Heart right ventricle (tissue), 16 donors: ENCODE results near the gene SLC39A2. TPM values are rescaled to one million over a fixed set of nuclear protein-coding genes. Genes with fewer than 3 reads are reported as not detected.

Experiments
- ATAC-seq, 8 donors: fragments of 200-7000 bp; cut with Tn5 transposase; one replicate each; pipeline ENCODE4 v1.9.1; 2020; ENCODE audit warnings: mild to moderate bottlenecking in 8 of 8, moderate library complexity in 8 of 8, moderate number of reproducible peaks in 1 of 8
- DNase-seq, 2 donors: peaks; one replicate each; pipeline ENCODE4 v3.0.0-alpha.2; 2020
- H3K27ac ChIP-seq, 10 donors: fragments of 200-600 bp; sonication (generic) in 2 of 10; one replicate each; pipeline versions ENCODE4 v1.5.0 to v1.8.0; 2020 to 2022; ENCODE audit warnings: mild to moderate bottlenecking in 3 of 10
- H3K27me3 ChIP-seq, 7 donors: fragments of 200-600 bp; one replicate each; pipeline ENCODE4 v1.8.0; 2021 to 2022; ENCODE audit warnings: mild to moderate bottlenecking in 2 of 7
- H3K36me3 ChIP-seq, 9 donors: fragments of 200-600 bp; sonication (generic) in 1 of 9; one replicate each; pipeline versions ENCODE4 v1.5.0 to v1.8.0; 2020 to 2022; ENCODE audit warnings: mild to moderate bottlenecking in 2 of 9
- H3K4me1 ChIP-seq, 9 donors: fragments of 200-600 bp; sonication (generic) in 1 of 9; one replicate each; pipeline versions ENCODE4 v1.5.0 to v1.8.0; 2020 to 2022; ENCODE audit warnings: mild to moderate bottlenecking in 4 of 9
- H3K4me3 ChIP-seq, 10 donors: fragments of 200-600 bp; sonication (generic) in 2 of 10; one replicate each; pipeline versions ENCODE4 v1.5.0 to v1.8.0; 2020 to 2022; ENCODE audit warnings: mild to moderate bottlenecking in 7 of 10, moderate library complexity in 2 of 10
- H3K9me3 ChIP-seq, 11 donors: fragments of 200-600 bp in 10 of 11; sonication (generic) in 2 of 11; one replicate each; pipeline versions ENCODE4 v1.5.0 to v1.8.0; 2013 to 2022; ENCODE audit warnings: mild to moderate bottlenecking in 2 of 11, control low read depth in 1 of 11, moderate library complexity in 1 of 11
- CTCF ChIP-seq, 9 donors: fragments of 200-600 bp; sonication (generic) in 2 of 9; IDR thresholded peaks; one replicate each; pipeline versions ENCODE4 v1.5.0 to v1.8.0; 2021 to 2022; ENCODE audit warnings: antibody characterized with exemption in 9 of 9, mild to moderate bottlenecking in 5 of 9, moderate library complexity in 1 of 9
- WGBS, 2 donors: extraction: QIAGEN DNeasy Blood & Tissue Kit; methylation state at CpG; one replicate each; pipeline ENCODE4 v1.1.7; 2013; ENCODE audit warnings: inconsistent platforms in 1 of 2; 5-methylcytosine and 5-hydroxymethylcytosine counted together
- intact Hi-C, 10 donors: fragments of 100-400 bp; cut with DNase I; formaldehyde crosslinking; loops; one replicate each; pipeline versions ENCODE4 v1.11.1 to v1.14.2; 2022
- polyA plus RNA-seq, 2 donors: library from polyadenylated mRNA; stranded (reverse); fragments of 200-250 nt; gene quantifications; one replicate each; pipeline ENCODE4 v1.2.3, GENCODE V29; 2013
- total RNA-seq, 10 donors: library from RNA; stranded (reverse); fragmentation: NEBNext Ultra II Directional in 3 of 10; extraction: Animal tissue kit (Norgen Biotek cat#: 25700) in 3 of 10; gene quantifications; one replicate each; pipeline versions ENCODE4 v1.2.1 to v1.2.4, GENCODE V29; 2021 to 2023
- donor health status: Arrhythmogenic right ventricular cardiomyopathy.
- donor health status: ischemic (EF 13 %, LVEDD 7.1; RV severe dilation, severe dysfunction).
- donor health status: healthy with polysubstance abuse.
- donor health status: DM: no; HTN: yes; CAD: no.
- donor health status: DM: no; HTN: no; CAD: no.
- donor health status: ischemic (EF 25% LVEDD 6.9; RV normal size, moderate dysfunction).
- donor health status: ischemic (EF 25% LVEDD 5.7; RV mildly dilated, moderate dysfunction).
- donor health status: healthy.
- donor health status: DM: yes; HTN: yes; CAD: no.
- donor health status: Ischemic cardiomyopathy.
- donor health status: ischemic (EF 35%, LVEDD 5.7; RV mildly dilated, moderate dysfunction).
- donor health status: nonischemic (EF 11% LVEDD 7.7; RV severe dilation, severe dysfunction).
- donor health status: DM: yes; HTN: yes; CAD: no.
- donor health status: PGD.
- donor health status: ischemic (EF 29% LVEDD 5.4; RV normal size, mild dysfunction).
- donor health status: nonischemic (EF 23%, LVEDD 6.1; RV moderate dilation, normal function).

The SLC39A2 gene
- total and polyA plus RNA-seq, 12 donors, result not detected

DNA sequence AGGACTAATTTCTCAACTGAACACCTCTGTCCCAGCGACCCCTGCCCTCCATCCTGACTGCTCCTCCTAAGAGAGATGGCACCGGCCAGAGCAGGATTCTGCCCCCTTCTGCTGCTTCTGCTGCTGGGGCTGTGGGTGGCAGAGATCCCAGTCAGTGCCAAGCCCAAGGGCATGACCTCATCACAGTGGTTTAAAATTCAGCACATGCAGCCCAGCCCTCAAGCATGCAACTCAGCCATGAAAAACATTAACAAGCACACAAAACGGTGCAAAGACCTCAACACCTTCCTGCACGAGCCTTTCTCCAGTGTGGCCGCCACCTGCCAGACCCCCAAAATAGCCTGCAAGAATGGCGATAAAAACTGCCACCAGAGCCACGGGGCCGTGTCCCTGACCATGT lies 43.8 kb downstream of the SLC39A2 start:
- peaks cover 13 to 50% (median 44%) of the 10 kb centered on the region in 9 donors for H3K4me1 ChIP-seq
- no peaks in the 10 kb centered on the region for H3K36me3 ChIP-seq
- peak overlapping the region in 5 of 10 donors; percentile 6 to 67 (median 49) for H3K27ac ChIP-seq
- H3K4me3 ChIP-seq, result no peak overlapping the region
- TF ChIP-seq CTCF (IDR thresholded peaks at IDR 0.05), result no peak
- H3K9me3 ChIP-seq, result no peaks in the 10 kb centered on the region
- H3K27me3 ChIP-seq, result peaks cover 0 to 7% (median 0%) of the 10 kb centered on the region in 7 donors
- ATAC-seq, result peak in 1 of 8 donors; percentile 19
- DNase-seq, result no peak
- intact Hi-C loops, result loop anchor here in 4 of 10 donors (5.0 to 10.0 kb wide), 5 partner anchors 36 to 346 kb away; no protein-coding TSS in a partner anchor
- WGBS, 2 donors, result 35 to 44% methylated on average over 8 of the region's 8 CpGs

- Histone ChIP-seq H3K4me1 (peaks cover 13 to 50% (median 40%) of the 10 kb centered on the region in 9 donors), H3K36me3 (no peaks in the 10 kb centered on the region), H3K4me3 (no peak overlapping the region), H3K27ac (peak overlapping the region in 8 of 10 donors; percentile 6 to 67 (median 30)), H3K9me3 (no peaks in the 10 kb centered on the region), H3K27me3 (peaks cover 0 to 7% (median 0%) of the 10 kb centered on the region in 7 donors)
- DNase-seq, result no peak
- intact Hi-C loops, result loop anchor here in 4 of 10 donors (5.0 to 10.0 kb wide), 5 partner anchors 36 to 346 kb away; no protein-coding TSS in a partner anchor
- TF ChIP-seq CTCF (IDR thresholded peaks at IDR 0.05), result no peak
- ATAC-seq, result peak in 2 of 8 donors; percentile 5 to 39
- WGBS, 2 donors, result 27 to 29% methylated on average over 2 of the region's 2 CpGs
Observed at GRCh38 chr14:21043387-21043973, 44.4 kb downstream of the SLC39A2 start.

DNA sequence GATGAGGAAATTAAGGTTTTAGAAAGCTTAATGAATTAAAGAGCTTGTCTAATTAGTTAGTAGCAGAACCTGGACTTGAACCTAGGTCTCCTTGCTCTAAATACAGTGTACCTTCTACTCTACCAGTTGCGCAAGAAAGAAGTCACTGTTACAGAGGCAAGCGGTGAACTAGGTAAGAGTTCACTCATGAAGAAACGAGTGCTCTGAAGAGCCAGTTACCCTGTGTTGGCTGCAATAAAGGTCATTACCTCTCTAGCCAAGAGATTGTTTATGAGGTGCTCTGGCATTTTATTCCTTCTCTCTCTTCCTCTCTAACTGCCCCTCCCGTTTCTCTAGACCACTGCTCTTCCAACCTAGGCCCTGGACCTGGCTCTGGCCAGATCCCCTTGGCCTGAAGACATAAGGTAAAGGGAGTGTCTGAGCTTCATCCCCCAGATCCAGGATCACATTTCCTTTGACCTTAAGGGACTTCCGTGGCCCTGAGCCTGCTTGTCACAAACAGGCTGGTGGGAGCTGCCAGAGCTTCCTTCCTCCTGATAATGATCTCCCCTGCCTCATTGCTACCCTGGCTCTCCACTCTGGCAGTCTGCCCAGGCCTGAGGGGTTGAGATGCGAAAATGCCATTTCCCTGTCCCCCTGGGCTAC lies 45.0 kb downstream of the SLC39A2 start:
- ATAC-seq, result peak in 6 of 8 donors; percentile 8 to 57 (median 38)
- no peaks in the 10 kb centered on the region for H3K36me3 ChIP-seq
- no peaks in the 10 kb centered on the region for H3K9me3 ChIP-seq
- H3K4me3 ChIP-seq, result no peak overlapping the region
- peak in 1 of 2 donors; percentile 58 for DNase-seq
- WGBS, 2 donors, result 24 to 35% methylated on average over 6 of the region's 6 CpGs
- peaks cover 0 to 7% (median 0%) of the 10 kb centered on the region in 7 donors for H3K27me3 ChIP-seq
- peak overlapping the region in 7 of 10 donors; percentile 6 to 67 (median 30) for H3K27ac ChIP-seq
- intact Hi-C loops, result loop anchor here in 4 of 10 donors (5.0 to 10.0 kb wide), 5 partner anchors 37 to 347 kb away; no protein-coding TSS in a partner anchor
- no peak for TF ChIP-seq CTCF (IDR thresholded peaks at IDR 0.05)
- H3K4me1 ChIP-seq, result peaks cover 13 to 50% (median 38%) of the 10 kb centered on the region in 9 donors

DNA sequence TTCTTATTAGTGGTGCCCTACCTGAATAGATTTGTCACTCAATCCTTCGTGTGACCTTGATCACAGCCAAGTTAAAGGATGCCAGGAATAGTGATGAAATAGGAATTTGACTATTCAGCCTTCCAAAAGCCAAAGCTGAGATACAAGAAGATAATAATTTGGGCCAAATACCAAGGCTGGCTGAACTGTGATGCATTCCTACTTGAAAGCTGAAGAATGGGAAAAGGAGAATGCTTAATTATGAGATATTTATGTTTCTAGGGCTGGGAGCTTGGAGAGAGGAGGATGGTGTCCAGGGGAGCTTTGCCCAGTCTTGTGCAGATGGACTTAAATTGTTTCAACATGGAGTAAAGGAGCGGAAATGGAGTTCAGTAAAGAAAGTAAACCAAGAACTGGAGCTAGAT lies 48.3 kb downstream of the SLC39A2 start:
- ATAC-seq, result no peak
- Histone ChIP-seq H3K9me3 (no peaks in the 10 kb centered on the region), H3K4me3 (no peak overlapping the region), H3K36me3 (no peaks in the 10 kb centered on the region), H3K27me3 (peaks cover 0 to 7% (median 0%) of the 10 kb centered on the region in 7 donors), H3K27ac (peak overlapping the region in 1 of 10 donors; percentile 3), H3K4me1 (peaks cover 6 to 35% (median 25%) of the 10 kb centered on the region in 9 donors)
- 51 to 60% methylated on average over 2 of the region's 2 CpGs for WGBS, 2 donors
- no peak for TF ChIP-seq CTCF (IDR thresholded peaks at IDR 0.05)
- DNase-seq, result no peak
- intact Hi-C loops, result loop anchor here in 1 of 10 donors (10.0 kb wide), 1 partner anchor 193 kb away; no protein-coding TSS in a partner anchor
